Ishikawa (cell line): ENCODE measurements around the gene GSS.

Source experiments
- CEBPB ChIP-seq: IDR thresholded peaks from 2 replicates; pipeline ENCODE4 v1.6.1; 2012
- CREB1 ChIP-seq: IDR thresholded peaks from 2 replicates; pipeline ENCODE4 v1.6.1; 2012; ENCODE audit warnings: low read depth
- EP300 ChIP-seq: IDR thresholded peaks from 2 replicates; pipeline ENCODE4 v1.6.1; 2012; ENCODE audit warnings: borderline replicate concordance
- RAD21 ChIP-seq: IDR thresholded peaks from 2 replicates; pipeline ENCODE4 v1.6.1; 2012; ENCODE audit warnings: low read depth
- REST ChIP-seq: IDR thresholded peaks from 2 replicates; pipeline ENCODE4 v1.6.1; 2012; ENCODE audit warnings: low read depth, mild to moderate bottlenecking
- TAF1 ChIP-seq: IDR thresholded peaks from 2 replicates; pipeline ENCODE4 v1.6.1; 2012; ENCODE audit warnings: low read depth, mild to moderate bottlenecking
- TCF12 ChIP-seq: IDR thresholded peaks from 2 replicates; pipeline ENCODE4 v1.6.1; 2012; ENCODE audit warnings: low read depth
- TEAD4 ChIP-seq: IDR thresholded peaks from 2 replicates; pipeline ENCODE4 v1.6.1; 2012
- ZBTB7A ChIP-seq: IDR thresholded peaks from 2 replicates; pipeline ENCODE4 v1.6.1; 2012; ENCODE audit warnings: low read depth

GRCh38 chr20:34923414-34923813 is 32.2 kb downstream of the GSS start:
- TF ChIP-seq EP300 (no peak), RAD21 (no peak), CREB1 (no peak), CEBPB (no peak), TAF1 (no peak), TCF12 (no peak), TEAD4 (no peak), ZBTB7A (no peak), REST (no peak)
